Measurements from ENCODE around the gene ATP5PD. TPM values are rescaled to one million over a fixed set of nuclear protein-coding genes. Genes with fewer than 3 reads are reported as not detected.
A peak's percentile ranks its signal among the peaks of the same experiment; 100 is the strongest.
"Not testable (repeated sequence)": the region's sequence is repeated elsewhere in the genome, so short reads cannot be mapped to it uniquely, and the experiment has no call there.

Gene ATP5PD
- total RNA-seq, 1 experiment from 2014 or later, result 284 TPM

DNA sequence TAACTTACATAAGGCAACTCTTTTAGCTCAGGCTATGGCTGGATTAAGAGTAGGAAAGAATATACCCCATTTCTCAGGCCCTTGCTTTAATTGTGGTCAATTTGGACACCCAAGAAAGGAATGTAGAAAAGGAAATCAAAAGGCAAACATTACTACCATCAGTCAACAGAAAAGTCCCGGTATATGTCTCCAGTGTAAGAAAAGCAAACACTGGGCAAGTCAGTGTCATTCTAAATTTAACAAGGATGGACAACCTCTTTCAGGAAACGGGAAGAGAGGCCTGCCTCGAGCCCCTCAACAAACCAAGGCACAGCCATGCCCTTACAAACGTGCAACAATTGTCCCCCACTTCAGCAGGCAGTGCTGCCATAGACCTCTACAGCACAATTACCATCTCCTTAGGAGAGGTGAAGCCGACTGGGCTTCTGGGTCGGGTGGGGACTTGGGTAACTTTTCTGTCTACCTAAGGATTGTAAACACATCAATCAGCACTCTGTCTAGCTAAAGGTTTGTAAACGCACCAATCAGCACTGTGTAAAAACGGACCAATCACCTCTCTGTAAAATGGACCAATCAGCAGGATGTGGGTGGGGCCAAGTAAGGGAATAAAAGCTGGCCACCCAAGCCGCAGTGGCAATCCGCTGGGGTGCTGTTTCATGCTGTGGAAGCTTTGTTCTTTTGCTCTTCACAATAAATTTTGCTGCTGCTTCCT is 21.9 kb downstream of the ATP5PD start:
- DNase-seq (ENCODE audit: low read depth), result no peak

DNA sequence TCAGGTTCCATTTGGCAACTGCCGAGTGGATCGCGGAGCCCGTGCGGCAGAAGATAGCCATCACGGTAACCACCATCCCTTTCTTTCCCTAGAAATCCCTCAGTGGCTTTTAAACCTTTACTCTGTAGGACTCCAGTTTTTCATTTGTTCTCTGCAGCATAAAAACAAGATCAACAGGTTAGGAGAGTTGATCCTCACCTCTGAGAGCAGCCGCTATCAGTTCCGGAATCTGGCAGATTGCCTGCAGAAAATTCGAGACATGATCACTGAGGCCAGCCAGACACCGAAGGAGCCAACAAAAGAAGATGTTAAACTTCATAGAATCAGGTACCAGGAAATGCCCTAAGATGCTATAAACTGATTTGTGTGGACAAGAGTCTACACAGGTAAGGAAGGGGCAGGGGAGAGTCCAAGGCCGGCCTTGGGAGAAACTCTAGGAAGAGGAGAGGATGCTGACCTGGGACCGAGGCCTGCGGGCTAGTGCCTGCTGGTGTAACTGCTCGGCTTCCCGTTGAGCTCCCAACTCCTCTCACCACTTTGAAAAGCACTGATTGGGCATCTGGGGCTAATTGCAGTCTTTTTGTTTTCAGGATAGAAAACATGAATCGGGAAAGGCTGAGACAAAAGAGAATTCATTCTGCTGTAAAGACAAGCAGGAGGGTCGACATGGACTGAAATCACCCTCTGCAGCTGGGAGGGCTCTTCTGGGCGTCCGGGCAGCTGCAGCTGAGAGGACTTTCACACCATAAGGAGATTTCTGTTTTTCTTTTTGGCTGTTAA is 26.2 kb downstream of the ATP5PD start:
- no peak for DNase-seq (ENCODE audit: low read depth)

DNA sequence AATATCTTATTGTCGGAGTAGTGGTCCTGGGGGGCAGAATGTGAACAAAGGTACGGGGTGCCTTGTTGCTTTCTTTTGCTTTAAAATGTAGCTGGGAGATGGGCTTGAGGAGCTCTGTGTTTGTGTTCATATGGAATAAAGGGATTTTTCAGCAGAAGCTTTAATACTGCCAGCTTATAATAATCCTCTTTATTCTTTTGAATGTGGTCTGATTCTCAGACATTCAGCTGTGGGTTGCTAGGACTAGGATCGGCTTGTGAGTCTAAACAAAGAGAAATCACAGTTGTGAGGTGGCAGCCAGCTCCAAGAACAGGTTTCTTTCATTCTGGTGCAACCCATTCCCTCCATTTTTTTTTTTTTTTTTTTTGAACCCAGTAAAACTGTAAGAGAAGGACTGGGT is 27.1 kb downstream of the ATP5PD start:
- no peak for DNase-seq (ENCODE audit: low read depth)

DNA sequence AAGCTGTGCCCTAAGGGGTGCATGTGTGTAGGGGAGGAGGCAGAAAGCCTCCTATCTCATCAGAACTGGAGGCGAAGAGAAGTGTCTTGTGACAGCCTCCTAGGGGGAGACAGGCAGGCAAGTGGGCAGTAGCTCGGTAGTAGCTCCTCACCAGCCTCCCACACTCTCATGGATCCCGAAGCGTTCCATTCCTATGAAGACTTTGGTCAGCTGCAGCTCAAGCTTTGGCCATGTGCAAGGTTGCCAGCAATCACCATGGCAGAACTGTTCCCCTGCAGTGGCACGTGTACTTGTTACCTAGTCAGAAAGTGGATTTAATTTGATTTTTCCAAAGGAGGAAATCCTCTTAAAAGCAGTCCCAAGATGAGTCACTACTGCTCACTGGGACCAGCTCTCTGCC is 27.6 kb downstream of the ATP5PD start:
- DNase-seq (ENCODE audit: low read depth), result no peak

DNA sequence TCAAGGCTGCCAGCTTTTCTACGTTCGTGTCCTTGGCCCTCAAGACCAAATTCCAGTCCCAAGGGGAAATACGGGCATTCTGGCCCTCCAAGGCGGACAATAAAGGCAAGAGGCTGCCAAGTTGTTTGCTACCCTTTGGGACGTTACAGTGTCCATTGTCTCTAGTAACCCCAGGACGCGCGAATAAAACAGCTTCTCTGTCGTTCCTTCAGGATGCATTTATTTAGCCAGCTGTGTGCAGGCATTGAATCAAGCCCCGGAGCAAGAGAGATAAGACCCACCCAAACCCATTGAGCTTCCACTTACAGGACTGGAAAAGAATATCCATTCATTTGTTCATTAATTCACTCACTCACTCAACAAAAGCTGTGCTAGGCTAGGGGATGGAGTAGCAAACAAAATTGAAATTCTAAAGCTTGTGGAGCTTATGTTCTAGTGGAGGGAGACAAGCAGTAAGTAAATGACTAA is 33.6 kb downstream of the ATP5PD start:
- no peak for DNase-seq (ENCODE audit: low read depth)

DNA sequence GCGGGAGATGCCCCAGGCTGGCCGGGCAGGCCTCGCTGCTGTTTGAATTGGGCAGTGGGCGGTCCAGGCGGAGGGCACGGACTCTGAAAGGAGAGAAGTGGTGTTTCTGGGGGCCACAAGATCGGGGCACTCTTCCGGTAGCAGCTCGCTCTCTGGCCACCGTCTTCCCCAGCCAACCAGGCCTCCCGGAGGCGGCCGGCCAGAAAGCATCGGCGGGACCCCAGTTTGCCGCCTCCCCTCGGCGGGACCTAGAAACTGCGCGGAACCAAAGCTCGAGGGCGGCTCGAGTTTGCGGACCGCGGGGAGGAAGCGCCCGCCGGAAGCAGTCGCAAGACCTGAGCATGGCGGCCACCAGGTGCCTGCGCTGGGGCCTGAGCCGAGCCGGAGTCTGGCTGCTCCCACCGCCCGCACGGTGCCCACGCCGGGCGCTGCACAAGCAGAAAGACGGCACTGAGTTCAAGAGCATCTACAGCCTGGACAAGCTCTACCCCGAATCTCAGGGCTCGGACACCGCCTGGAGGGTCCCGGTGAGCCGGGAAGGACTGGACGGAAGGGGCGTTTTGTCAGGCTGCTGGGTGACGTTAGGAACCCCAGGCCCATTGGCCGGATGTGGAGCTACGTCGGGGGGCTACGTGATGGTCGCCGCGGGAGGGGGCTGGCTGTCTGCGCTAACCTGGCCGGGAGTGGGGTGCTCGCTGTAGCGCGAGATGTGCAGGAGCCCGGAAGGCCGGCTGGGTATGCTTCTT is 34.2 kb downstream of the ATP5PD start, which contains the start of gene MRPL58:
Gene MRPL58, plus strand, starts transcription at position 325 of the 746 bp plus-strand sequence. Its CDS starts 17 bp downstream, at position 342.
- DNase-seq (ENCODE audit: low read depth), result peak; percentile 87

DNA sequence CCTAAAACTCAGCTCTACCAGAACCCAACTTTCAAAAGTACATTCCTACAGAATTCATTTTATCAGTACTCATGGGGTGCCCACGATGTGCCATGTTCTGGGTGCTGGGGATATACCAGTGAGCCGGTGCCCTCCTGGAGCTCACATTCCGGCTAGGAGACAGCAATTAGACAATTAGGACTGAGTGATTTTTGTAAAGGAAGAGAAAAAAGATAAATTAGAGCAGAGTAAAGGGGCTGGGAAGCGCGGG is 34.7 kb downstream of the ATP5PD start:
- DNase-seq (ENCODE audit: low read depth), result no peak

DNA sequence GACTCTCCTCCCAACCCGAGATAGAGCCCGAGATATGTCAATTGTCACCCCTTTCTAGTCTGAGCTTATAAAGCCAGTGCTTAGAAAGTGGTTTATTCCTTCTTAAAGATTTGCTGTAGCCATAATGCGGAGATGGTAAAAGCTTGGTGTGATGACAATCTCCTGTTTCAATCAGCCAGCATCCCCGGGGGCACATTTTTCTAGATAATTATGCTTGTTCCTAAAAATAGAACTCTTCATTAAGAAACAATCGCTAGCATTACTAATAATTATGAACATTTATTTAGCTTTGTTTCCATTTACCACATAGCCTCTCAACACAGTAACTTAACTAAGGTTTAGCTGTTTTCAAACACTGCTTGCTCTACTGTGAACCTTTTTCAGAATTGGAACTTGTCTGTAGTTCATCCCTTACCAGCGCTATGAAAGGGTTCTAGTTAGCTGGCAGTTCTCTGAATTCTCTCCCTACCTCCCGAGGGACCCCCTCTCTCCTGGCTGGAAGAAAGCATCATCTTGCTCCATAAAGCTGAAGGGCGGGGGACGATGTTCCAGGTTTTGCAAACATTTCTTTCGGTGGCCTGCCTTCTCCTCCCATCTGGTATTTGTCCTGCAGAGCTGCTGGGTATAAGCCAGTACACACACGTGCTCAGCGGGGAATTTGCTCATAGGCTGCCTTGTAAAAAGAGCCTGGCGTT is 35.2 kb downstream of the ATP5PD start:
- peak; percentile 57 for DNase-seq (ENCODE audit: low read depth)

DNA sequence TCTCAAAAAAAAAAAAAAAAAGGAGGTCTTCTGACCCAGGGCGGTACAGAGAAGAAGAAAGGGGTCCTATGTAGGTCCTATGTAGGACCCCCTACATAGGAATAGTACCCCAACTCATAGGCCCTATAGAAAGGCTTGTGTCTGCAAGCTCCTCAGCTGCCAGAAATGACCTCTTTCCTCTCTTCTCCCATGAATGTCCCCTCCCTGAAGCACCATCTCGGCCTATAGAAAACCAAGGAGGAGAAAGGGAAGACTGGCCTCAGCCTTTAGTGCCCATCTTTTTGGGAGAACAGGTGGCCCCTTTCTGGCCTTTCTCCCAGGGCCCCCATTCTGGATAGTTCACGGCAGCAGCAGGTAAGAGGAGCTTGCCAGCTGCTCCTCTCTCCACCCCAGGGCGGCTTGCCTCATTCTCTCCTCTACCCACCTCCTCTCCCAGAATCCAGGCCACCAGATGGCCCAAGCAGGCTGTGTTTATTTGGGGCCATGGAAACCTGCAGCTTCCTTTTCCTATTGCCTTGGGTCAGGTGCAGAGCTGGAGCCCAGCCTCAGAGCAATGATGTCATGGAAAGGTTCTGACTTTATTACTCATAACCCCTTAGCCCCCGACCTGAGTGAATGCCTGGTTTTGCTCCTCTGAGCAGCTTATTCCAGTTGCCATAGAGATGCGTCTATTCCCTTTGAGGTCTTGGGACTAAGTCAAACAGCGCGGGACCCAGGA is 35.9 kb downstream of the ATP5PD start:
- no peak for DNase-seq (ENCODE audit: low read depth)

DNA sequence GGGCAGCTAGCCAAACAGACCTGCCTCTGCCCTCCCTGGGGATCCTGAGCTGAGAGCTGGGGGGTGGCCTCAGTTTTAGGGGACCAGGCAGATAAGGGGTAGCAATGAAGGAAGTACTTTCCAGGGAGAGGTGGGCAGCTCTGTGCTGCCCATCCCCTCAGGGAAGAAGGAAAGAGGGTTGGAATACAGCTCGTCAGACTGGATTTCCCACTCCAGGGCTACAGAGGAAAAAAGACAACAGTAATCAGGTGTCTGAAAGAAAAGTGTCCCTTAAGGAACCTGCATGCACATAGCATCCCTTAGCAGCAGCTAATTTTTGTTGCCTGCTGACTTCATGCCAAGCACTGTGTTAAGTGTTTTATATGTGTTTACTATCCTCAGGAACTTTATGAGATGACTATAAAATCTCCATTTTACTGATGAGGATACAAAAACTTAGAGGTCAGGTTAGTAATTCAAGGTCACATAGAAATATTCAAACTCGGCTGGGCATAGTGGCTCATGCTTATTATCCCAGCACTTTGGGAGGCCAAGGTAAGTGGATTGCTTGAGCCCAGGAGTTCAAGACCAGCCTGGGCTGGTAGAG is 37.5 kb downstream of the ATP5PD start:
- DNase-seq (ENCODE audit: low read depth), result no peak

DNA sequence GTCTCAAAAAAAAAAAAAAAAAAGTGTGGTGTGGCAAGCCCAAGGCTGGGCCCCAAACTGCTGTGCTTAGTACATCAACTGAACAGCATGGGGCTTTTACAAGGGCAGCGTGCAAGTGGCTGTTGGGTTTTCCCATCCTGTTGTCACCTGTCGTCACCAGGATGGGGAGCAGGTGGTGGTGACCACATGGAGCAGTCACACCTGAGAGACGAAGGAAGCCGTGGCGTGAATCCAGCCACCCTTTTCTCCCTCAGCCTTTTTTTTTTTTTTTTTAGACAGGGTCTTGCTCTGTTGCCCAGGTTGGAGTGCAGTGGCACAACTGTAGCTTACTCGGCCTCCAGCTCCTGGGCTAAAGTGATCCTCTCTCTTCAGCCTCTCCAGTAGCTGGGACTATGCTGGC is 38.4 kb downstream of the ATP5PD start:
- DNase-seq (ENCODE audit: low read depth), result no peak

DNA sequence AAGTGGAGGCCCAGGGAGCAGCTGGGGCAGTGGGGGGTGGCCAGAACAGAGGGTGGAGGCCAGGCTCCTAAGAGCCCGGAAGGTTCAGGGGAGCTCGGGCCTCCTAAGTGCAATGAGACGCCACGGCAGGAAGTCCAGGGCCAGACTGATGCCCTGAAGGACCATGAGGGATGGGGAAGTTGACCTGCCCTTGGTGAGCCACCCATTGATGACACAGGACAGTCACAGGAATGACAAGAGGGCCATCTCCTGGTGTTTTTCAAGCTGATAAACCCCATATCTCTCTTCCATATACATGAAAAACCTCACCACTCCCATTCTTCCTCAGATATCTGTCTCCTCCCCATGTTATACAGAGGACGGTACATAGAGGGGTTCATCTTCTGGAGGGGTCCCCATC is 40.1 kb downstream of the ATP5PD start:
- DNase-seq (ENCODE audit: low read depth), result no peak

DNA sequence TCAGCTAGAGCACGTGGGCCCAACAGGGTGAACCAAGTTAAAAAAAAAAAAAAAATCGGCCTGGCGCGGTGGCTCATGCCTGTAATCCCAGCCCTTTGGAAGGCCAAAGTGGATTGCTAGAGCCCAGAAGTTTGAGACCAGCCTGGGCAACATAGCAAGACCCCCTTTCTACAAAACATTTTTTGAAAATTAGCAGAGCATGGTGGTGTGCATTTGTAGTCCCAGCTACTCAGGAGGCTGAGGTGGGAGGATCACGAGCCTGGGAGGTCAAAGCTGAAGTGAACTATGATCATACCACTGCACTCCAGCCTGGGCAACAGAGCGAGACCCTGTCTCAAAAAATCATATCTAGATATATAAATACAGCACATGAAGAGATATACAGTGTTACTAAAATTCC is 40.7 kb downstream of the ATP5PD start:
- not testable (repeated sequence) for DNase-seq (ENCODE audit: low read depth)

DNA sequence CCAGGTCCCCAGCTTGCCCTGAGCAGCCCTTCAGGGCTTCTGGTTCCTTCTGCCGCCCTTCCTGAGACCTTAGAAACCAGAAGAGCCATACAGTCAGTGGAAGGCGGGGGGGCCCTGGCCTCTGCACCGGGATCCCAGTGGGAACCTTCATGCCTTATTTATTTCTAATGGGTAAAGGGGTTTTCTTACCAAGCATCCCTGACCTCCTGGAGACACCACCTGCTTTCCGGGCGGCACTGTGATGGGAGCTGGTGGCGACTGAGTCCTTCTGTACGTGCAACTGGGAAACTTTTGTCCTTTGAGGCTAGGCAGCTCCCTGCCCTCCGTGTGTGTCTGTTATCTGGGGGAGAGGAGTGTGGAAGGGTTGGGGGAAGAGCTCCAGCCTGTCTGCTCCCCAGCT is 41.5 kb downstream of the ATP5PD start:
- no peak for DNase-seq (ENCODE audit: low read depth)

DNA sequence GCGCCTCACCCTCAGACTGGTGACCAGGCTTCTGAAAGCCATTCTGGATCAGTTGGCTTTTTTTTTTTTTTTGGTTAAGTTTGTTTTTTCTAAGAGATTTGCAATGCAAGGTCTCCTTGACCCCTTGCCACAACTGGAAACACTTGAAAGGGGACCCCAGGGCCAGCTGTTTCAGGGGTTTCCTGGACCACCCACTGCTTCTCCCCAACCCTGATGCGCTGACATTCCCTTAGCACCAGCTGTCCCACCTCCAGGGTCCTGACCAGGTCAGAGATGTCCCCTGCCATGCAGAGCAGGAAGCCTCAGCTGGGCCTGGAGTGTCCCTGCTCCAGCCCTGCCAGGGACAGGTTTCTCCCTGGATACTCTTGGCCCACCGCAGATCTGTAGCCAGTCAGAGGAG is 42.4 kb downstream of the ATP5PD start:
- no peak for DNase-seq (ENCODE audit: low read depth)

DNA sequence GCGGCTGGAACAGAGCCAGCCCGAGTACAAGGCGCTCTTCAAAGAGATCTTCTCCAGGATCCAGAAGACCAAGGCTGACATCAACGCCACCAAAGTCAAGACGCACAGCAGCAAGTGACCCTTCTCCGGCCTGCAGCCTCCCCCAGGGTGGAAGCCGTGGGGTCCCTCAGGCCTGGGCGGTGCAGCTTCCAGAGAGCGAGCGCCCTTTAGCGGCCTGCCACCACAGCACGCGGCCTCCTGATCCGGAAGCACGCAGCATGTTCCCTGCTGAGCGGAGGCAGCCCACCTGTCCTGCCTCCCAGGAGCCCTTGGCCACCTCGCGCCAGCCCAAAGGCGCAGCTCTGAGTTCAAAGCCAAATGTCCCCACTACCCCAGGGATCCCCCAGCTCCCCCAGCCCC is 42.8 kb downstream of the ATP5PD start:
- no peak for DNase-seq (ENCODE audit: low read depth)

DNA sequence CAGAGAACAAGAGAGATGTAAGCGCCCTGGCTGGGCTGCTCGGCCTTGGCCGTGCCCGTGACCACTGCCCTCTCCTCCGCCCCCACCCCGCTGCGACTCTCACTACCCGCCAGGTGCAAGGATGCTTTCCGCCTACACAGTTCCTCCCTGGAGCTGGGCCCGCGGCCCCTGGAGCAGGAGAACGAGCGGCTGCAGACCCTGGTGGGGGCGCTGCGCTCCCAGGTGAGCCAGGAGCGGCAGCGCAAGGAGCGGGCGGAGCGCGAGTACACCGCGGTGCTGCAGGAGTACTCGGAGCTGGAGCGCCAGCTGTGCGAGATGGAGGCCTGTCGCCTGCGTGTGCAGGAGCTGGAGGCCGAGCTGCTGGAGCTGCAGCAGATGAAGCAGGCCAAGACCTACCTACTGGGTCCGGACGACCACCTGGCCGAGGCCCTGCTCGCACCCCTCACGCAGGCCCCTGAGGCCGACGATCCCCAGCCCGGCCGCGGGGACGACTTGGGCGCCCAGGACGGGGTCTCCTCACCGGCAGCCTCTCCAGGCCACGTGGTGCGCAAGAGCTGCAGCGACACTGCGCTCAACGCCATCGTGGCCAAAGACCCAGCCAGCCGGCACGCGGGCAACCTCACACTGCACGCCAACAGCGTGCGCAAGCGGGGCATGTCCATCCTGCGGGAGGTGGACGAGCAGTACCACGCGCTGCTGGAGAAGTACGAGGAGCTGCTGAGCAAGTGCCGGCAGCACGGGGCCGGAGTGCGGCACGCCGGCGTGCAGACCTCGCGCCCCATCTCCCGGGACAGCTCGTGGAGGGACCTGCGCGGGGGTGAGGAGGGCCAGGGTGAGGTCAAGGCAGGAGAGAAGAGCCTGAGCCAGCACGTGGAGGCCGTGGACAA is 43.5 kb downstream of the ATP5PD start:
- DNase-seq (ENCODE audit: low read depth), result no peak

DNA sequence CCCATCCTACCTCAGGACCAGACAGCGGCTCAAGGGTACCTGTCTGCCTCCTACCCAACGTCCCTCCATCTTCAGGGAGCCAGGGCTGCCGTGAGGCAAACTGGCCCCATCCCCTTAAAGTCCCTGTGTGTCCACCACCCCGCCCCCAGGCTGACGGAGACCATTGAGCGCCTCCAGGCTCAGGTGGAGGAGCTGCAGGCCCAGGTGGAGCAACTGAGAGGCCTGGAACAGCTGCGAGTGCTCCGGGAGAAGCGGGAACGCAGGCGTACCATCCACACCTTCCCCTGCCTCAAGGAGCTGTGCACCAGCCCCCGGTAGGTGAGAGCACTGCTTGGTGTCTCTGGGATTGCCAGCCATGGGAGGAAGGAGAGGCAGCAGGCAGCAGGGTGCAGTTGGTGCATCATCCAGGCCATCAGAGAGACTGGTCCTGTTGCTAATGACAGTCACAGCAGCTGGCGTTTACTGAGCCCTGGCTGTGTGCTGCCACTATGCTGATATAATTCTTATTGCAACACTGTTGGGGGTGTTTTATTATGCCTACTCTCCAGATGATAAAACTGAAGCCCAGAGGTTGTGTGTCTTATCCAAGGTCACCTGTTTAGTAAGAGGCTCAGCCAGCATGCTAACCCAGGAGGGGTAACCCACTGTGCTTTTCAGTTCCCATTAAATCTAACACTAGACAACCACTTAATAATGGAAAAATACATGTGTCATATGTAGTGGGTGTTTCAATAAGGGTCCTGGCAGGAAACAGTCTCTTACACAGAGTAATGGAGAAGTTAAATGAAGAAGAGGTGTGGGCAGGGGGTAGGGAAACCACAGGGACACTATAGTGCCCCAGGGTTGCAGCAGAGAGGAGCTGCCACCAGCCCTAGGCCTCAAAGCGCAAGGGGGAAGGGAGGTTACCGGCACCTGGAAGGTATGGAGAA is 44.6 kb downstream of the ATP5PD start:
- DNase-seq (ENCODE audit: low read depth), result no peak

DNA sequence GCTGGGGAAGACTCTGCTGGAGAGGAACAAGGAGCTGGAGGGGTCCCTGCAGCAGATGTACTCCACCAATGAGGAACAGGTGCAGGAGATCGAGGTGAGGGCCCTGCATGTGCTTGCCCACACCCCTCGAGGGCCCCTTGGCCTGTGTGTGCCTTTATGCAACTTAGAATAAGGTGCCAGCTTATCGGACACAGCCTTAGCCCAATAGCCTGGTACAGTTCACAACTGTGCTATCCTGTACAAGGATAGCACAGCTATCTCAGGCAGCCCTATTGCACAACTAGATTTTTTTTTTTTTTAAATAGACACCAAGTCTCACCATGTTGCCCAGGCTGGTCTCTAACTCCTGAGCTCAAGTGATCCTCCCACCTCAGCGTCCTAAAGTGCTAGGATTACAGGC is 47.2 kb downstream of the ATP5PD start:
- no peak for DNase-seq (ENCODE audit: low read depth)

All from LHCN-M2 (cell line).